HG02840 (cell line): ENCODE measurements around the gene CAPN10.
"Not testable (repeated sequence)": the region's sequence is repeated elsewhere in the genome, so short reads cannot be mapped to it uniquely, and the experiment has no call there.

Source experiments
- ATAC-seq: cut with Tn5 transposase; IDR thresholded peaks from one replicate; pipeline ENCODE4 v1.9.1; 2021; ENCODE audit warnings: mild to moderate bottlenecking, moderate library complexity, moderate number of reproducible peaks; ENCODE audit not compliant: unreplicated experiment, low FRiP score

Gene CAPN10

DNA sequence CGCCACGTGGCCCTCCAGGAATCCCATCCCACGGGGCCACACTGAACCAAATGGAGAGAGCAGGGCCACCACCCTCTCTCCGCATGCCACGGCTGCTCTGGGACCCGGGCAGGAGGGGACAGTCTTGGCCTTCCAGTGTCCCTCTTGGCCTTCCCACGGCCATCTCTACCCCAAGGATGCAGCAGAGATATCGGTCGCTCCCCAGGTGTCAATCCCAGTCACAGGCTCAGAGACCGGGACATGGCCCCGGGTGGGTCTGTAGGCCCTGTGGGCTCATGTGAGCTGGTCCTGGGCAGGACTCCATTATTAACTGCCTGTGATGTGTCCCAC, 15.3 kb downstream of the CAPN10 start:
- ATAC-seq, result no peak

DNA sequence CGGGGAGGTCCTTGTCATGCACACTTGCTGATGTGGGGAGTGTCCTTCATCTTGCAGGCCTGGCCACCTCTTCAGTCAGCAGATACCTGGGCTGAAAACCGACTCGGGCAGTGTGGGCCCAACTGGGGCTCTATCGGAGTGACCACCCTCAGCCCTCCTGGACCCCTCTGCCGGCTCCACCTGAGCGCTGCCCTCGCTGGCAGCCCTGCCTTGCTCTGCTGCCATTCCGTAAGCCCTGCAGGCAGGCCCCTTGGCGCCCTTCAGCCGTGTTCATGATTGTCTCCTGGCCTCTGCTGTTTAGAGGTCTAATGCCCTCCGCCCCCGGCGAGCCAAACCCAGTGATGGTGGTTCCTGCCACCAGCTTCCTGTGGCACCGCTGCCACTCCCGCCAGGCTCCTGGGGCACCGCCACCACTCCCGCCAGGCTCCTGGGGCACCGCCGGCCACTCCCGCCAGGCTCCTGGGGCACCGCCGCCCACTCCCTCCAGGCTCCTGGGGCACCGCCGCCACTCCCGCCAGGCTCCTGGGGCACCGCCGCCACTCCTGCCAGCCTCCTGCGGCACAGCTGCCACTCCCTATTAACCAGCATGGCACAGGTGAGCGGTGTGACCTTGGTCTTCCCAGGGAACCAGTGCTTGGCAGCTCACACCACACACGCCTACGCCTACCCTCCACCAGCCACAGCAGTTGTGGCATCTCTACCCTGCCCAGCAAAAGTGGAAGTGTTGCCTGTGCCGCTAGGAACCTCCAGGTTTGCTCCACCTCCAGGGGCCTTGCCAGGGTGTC, 15.9 kb downstream of the CAPN10 start:
- ATAC-seq, result no peak

DNA sequence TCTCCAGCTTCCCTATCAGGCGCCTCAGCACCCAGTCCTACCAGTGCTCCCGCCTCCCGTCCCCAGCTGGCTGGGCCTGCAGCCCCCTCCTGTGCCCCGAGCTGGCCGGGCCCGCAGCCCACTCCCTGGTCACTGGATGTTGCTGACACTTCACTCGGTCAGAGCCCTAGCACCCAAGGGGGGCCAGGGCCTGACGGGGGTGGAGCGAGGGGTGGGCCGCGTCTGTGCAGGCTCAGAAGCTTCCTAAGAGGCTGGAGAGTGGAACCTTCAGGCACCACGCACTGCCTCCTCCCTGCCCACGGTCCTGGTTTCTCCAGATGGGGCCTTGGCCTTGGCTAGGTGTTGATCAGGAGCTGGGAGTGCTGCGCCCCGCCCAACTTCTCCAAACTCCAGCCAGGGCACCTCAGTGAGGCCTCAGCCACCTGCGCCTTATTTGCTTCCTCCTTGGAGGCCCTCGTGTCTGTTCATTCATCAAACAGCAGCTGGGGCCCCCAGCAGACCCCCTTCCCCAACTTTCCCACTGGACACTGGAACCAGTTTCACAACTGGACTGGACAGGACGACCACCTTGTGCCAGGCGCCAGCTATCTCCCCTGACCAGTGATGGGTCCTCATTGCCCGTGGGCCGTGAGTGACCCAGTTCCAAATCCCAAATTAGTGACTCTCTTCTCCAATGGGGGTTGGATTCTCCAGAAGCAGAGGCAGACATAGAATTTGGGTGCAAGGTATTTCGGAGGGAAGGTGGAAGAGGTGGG, 16.7 kb downstream of the CAPN10 start:
- ATAC-seq, result no peak

DNA sequence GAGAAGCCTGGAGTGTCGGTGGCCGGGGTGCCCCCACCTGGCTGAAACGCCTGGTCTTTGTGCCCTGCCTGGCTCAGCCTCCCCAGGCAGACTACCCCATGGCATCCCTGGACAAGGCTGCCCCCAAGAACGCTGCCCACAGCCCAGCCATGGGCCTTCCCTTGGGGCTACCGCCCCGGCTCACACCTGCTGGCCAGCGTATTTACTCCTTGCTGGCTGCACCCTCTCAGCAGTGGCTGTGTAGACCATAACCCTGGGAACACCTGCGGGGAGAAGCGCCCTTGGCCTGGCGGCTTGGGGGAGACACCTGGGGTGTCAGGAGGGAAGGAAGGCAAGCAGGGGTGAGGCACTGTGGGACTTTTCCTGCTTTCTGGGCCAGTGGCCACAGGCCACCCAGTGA, 17.3 kb downstream of the CAPN10 start:
- no peak for ATAC-seq

DNA sequence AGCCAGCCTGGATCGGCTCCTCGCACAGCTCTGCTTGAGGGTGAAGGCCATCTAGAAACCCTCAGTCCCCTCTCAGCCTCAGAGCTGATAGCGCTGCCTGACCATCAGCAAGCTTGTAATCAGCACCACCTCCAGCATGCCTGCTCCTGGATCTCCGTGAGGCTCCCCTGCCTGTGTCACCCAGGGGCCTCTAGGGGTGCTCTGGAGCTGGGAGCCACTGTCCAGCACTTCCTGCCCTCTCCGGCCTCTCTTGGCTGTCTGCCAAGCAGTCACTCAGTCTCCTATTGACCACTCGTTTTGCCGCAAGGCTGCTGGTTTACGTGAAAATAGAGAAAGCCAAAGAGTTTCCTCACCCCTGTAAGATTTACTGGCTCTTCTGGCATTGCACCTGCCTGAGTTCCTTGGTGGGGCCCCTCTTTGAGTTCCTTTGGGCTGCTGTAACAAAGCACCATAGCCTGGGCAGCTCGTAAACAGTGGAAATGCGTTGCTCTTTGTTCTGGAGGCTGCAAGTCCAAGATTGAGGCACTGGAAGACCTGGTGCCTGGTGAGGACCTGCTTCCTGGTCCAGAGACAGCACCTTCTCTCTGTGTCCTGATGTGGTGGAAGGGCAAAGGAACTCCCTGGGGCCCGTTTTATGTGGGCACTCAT, 17.9 kb downstream of the CAPN10 start:
- ATAC-seq, result no peak

DNA sequence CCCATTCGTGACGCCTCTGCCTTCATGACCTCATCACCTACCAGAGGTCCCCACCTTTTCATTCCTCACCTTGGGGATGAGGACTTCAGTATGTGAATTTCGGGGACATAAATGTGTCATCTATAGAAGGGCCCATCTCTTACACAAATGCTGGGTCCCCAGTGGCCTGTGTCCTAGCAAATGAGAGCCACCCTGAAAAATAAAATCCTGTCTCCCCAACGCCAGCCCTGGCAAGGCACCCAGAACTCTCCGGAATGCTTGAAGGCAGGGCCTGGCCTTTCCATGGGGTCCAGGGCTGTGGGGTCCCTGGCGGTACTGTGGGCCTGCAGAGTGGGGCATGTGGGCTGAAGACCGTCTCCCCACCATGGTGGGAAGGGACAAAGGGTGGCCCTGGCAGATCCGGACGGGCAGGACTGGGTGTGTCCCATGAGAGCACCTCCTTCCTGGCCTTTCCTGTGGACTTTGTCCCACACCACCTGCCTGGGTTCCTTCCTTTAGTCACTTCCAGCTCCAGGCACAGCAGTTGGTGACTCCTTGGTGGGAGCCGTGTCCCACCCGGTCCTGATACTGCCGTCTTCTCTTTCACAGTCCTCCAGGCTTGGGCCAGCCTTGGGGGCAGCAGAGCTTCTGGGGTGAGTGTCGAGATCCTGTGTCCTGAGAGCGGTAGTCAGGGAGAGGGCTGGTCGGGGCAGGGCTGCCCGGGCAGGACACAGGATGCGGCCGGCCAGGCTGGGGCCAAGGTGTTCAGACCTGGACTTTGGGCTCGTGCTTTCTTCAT, 18.6 kb downstream of the CAPN10 start:
- no peak for ATAC-seq

DNA sequence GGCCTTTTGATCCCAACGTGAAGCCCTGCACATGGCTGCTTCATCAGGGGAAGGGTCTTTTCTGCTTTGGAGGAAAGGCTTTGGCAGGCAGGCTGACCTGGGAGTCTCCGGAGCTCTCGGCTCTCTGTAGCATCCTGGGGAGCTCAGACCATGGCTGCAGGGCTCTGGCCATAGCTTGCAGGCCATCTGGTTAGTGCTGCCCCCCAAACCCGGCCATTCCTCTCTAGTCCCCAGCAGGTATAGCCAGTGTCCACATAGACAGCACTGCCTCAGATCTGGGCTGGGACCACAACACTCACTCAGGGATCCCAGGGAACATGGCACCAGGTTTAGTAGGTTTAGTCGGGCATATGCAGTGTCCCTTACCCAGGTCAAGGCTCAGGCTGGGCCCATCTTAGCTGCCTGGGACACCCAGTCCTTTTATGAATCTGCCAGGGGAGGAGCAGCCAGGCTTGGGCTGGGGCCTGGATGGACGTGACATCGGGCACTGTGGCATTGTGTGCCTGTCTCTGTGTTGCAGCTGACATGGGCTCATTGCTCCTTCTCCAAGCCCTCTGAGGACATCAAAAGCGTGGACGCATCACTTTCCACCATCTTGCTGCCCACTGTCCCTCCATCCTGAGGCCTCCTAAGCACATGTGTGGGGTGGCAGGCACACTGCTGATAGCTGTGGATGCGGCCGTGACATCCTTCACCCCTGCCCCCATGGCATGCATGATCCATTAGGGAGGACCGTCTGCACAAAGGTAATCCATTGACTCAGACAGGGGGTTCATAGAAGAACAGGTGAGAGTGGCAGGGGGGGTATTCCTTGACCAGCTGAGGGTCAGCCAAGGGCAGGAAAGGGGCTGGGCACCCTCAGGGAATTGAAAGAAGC, 19.6 kb downstream of the CAPN10 start:
- ATAC-seq, result no peak

DNA sequence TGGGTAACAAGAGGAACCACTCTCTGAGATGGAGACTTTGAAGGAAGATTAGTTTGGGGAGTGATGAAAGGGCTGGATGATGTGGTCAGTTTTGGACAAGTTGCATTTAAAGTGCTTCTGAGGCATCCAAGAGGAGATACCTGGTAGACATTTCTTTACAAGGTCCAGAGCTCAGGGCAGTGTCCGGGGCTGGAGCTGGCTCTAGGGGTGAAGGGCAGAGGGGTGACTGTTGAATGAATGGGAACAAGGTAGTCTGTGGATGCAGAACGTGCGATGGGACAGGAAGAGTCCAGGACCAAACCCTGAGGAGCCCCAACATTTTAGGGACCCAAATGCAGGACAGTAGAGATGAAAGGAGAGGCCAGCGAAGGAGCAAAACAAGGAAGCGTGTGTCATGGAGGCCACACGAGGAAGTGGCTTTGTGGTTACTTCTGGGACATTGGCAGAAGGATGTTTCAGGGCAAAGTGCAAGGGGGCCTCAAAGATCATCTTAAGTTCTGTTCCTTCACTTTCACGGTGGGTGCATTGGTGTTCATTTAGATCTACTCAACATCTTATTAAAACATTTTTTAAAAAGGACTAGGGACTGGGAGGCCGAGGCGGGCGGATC, 25.2 kb downstream of the CAPN10 start:
- no peak for ATAC-seq

DNA sequence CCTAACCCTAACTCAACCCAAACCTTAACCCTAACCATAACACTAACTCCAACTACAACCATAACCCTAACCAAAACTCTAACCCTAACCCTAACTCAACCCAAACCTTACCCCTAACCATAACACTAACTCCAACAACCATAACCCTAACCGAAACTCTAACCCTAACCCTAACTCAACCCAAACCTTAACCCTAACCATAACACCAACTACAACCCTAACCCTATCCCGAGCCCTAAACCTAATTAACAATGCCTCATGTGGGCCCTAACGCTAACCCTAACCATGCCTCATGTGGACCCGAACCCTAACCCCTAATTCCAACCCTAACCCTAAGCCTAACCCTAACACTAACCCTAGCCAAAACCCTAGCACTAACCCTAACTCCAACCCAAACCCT, 27.2 kb downstream of the CAPN10 start:
- no peak for ATAC-seq

DNA sequence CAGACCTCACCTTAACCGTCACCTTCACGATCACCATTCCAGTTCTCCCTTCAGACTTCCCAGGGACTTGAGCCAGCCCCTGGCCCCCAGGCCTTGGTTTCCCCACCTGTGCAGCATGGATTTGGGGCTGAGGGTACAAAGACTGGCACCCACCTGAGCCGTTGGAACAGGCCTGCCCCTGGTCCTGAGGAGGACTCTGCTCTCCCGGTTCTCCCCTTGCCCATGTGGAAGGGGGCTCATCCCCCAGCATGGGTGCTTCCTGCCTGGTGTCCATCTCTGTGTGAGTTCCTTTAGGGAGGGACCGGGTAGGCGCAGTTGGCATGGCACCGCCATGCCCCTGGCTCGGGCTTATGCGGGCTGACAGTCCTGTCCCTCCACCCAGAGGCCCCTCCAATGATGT, 27.9 kb downstream of the CAPN10 start:
- no peak for ATAC-seq

DNA sequence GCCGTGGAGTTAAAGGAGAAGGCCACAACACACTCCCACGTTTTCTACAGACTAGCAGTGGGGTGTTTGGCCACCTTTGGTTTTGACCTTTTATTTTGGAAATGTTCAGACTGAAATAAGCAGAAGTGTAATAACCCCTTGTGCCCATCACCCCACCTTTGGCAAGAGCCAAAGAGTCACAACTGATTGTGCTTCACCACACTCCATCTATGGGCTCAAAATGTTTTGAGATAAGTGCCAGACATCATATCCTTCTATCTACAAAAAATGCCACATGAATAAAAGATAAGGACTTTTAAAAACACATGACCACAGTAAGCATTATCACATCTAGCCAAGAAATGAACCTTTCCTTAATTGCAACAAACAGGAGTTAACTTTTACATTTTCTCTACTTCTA, 28.9 kb downstream of the CAPN10 start:
- no peak for ATAC-seq

DNA sequence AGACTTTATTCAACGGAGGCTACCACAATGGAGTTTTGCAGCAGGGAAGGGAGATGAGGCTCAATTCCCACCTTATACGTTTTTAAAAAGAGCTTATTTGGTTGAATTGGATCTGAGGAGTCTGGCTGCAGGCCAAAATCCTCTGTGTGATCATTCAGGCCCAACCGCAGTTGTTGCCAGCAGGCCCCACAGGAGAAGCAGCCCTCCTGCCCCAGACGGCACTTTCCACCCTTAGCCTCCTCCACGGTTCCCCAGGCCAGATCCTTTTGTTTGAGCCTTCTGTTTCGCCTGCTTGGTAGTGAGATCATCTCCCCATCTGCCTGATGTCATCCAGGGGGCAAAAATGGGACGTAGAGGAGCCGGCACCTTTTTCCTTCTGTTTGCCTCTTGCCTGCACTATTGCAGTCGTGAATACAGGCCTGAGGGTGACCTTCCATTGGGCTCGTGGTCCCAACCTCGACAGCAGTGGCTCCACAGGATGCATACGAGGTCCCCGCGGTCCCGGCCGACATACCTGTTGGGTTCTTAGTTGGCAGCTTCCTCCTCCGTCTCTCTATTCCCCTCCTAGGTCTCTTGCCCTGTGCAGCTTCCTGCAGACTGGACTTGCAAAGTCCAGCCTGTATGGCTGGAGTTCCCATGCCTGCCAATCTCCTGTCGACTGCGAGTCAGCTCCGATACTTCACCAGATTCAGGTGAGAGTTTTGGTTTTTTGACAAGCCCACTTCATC, 29.4 kb downstream of the CAPN10 start:
- no peak for ATAC-seq

DNA sequence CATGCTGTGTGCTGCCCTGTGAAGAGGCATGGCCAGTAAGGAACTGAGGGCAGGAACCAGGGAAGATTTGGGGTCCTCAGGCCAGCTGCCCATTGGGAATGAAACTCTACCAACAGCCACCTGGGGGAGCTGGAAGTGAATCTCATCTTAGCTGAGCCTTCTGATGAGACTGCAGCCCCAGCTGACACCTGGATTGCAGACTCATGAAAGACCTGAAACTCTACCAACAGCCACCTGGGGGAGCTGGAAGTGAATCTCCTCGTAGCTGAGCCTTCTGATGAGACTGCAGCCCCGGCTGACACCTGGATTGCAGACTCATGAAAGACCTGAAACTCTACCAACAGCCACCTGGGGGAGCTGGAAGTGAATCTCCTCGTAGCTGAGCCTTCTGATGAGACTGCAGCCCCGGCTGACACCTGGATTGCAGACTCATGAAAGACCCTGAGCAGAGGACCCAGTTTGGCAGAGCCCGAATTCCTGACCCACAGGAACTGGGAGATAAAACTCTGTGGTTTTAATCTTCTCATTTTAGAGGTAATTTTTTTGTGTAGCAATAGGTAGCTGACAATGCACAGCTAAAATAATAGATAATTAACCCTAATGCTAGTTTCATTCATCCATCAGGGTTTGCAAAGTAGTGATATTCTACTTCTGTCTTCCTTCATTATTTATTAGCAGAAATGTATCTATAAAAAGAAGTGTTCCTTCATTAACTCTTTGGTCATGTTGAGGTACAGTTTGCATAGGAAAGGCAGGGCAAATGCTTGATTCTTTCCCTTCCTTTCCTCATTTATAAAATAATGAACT, 30.5 kb downstream of the CAPN10 start:
- ATAC-seq, result not testable (repeated sequence)

DNA sequence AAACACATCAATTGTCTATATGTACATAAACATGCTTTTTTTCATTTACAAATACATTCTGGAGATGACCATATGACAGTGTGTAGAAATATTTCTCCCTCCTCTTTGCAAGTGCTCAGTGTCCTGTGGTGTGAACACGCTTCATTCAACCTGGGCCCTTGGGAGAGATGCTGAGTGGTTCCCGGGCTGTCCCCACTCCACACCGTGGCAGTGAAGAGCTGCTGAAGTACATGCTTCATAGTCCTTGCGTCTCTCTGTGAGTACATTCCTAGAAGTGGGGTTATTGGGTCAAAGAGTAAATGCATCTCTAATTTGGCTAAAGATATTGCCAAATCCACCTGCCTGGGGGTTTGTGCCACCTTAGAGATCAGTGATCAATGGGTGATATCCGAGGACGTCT, 32.2 kb downstream of the CAPN10 start:
- ATAC-seq, result no peak

DNA sequence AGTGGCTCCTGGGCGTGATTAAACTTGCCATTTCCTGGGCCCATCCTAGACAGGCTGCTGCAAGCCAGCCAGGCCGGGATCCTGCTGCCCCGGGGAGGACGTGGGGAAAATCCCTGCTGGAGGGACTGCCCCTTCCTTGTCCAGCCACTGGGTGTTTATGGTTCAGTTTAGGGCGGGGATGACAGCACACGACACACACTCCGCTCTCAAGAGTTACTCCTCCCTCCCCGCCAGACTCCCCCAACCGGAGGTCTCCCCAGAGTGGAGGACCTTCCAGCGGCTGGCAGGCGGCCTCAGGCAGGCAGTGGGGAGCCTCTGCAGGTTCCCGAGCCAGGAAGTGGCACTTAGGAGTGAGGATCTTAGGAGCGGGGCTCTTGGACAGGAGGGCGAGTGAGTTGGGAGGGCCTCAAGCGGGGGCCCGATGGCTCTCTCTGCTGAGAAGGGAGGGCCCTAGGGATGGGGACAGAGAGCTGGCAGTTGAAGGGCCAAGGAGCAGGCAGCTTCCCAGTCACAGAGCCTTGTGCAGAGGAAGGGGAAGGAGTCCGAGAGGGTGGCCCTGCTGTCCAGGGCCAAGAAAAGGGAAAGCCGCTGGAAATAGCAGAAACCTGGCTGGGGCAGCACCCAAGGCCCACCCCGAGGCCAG, 33.1 kb downstream of the CAPN10 start:
- ATAC-seq, result no peak

DNA sequence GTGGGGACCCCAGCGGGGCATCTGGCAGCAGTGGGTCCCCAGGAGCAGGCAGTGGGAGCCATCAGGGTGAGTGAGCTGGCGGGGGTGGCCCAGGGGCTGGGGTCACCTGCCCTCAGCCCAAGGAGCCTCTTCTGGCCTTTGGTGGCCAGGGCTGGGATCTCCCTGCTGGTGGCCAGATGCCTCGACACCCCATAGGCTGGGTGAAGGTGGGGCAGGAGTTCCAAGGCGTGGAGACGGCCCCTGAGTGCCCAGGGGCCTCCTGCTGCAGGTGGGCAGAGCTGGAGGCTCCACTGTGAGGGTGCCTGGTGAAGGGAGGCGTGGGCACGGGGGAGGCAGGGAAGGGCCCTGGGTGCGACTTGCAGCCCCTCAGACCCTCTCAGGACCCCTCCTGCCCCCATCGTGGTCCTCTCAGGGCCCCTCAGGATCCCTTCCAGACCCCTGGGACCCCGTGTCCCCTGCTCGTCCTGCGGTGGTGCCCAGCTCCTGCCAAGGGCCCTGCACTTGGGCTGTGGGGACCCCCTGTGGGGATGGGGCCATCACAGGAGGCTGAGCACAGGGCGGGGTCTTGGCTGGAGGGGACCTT, 33.7 kb downstream of the CAPN10 start:
- ATAC-seq, result no peak

DNA sequence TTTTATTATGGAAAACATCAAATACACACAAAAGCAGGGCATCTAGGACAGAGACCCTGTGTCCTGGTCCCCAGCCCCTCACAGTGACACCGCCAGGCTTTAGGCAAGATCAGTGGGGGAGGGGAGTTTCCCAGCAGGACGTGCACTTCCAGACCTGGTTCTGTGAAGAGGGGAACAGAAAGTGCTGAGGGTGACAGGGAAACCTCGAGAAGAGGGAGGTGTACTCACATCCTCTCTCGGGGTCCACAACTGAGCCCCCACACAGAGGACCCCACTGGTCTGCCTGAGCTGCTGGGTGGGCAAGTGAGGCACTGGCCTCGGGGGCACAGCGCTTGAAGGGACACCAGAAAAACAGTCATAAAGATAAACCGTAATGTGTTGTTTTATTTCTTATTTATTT, 34.3 kb downstream of the CAPN10 start:
- ATAC-seq, result no peak
